Islet of Langerhans (tissue), 1 donor: ENCODE measurements around the gene TMC1.

ENCODE experiments used
- FAIRE-seq: peaks from one replicate; lab custom pipeline; 2011; peaks lifted over from hg19 to GRCh38; lab: Jason Lieb, UNC

The TMC1 gene

DNA sequence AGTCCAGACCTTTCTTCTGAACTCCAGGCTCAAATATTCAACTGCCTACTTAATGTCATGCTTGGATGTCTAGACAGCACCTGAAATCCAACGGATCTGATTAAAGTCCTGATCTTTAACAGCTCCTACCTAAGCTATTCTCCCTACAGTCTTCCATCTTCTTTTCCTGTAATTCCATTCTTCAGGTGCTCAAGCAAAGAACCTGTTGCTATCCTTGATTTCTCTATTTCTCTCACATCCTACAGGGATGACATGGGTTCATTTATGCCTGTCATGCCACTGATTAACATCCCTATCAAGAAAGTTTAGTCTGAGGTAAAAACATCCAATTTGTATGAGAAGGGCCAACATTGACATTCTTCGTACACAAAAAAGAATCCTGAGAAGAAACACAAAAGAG, 163.2 kb downstream of the TMC1 start:
- no peak for FAIRE-seq

DNA sequence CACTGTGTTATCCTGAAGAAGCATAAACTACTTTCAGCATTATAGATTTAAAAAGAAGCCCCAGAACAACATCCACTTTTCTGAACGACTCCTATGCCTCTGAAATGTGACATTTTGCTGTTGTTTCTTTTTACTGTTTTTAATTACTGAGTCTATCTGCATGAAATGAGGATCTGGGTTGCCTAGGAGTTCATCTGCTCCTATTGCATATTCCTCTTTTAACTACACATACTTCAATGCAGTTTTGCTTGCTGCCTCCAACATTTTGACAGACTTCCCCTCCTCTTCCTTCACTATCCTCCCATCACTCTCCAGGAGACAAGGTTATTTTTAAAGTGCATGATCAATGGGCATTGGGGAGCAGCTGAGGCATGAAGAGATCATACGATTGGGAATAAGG, 164.5 kb downstream of the TMC1 start:
- no peak for FAIRE-seq

DNA sequence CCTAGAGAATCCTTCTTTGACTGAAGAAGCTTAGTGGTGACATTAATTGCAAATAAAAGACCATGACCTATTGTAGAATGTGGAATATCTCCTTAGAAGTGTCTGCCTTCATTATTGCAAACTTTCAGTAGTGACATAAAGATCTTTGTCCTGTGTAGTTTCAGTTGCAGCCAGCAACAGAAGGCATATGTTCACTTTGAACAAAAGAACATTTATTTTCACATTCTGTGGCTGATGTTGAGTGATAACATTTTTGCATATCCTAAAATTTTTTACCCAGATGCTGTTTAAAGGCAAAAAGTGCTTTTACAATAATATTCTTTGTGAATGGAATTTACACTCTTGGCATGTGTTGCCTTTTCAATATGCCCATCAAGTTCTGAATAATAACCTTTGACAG, 165.9 kb downstream of the TMC1 start:
- FAIRE-seq: no peak

DNA sequence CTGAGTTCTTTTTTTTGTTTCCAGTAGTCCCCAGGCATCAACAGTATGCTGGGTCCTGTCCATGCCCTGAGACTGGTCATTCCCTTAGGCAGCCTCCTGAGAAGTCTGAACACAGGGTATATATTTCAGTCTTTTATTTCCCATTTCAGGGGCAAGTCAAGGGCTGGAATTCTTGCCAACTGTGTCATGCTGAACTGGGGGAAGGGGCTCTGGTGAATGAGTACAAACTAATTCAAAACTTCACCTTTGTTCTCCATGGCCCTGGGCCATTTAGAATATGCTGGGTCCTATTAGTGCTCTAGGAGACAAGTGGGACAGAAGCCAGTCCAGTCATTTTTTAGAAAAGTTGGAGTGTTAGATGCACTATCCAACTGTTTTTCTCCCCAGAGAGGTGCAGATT, 170.3 kb downstream of the TMC1 start:
- FAIRE-seq: no peak

DNA sequence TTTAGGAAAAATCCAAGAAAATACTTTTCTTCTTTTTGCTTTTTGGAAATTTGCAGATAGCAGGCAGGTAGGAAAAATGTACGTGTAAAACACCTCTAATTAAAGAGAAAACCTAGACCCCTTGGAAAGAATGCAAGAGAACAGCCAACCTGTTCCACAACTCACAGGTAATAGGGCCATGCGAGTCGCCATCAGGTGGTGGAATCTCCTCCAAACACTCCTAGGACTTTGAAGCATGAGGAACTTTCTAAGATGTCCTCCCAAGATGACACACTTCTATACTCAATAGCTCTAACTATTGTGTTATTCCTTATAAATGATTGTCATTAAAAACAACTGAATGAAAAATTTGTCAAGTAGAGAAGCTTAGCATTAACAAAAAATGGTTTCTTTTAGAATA, 174.0 kb downstream of the TMC1 start:
- no peak for FAIRE-seq

DNA sequence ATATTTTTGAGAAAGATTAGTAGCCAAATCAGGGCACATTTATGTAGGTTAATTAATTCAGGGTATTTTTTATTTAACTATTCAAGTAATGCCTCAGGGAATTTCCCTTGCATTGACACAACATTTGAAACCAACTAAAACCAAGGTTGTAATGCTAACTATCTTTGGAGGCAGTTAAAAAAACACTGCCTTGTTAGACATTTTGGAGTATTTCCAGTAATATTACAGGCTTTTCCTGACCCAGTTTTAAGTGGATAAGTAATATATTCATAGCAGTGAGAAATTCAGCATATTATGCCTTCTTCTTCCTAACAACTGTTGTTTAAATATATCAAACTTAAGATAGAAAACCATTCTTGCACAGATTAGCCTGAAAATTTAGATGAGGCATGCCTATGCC, 175.1 kb downstream of the TMC1 start:
- FAIRE-seq: no peak

DNA sequence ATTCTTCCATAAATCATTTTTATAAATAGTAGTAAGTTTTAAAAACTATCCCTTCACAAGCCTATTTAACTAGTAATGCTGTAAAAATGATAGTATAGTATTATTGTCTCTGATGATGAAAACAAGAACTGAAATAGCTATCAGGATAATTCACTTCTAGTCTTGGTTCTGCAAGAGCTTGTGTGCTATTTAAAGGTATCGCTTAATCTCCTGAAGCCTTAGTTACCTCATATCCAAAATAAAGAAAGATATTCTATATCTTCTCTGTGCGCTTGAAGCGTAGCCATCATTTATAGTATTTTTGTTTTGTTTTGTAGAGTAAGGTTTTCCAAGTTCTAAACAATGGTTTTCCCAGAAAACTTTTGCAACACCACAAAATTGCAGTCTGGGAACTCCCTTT, 180.1 kb downstream of the TMC1 start:
- no peak for FAIRE-seq

DNA sequence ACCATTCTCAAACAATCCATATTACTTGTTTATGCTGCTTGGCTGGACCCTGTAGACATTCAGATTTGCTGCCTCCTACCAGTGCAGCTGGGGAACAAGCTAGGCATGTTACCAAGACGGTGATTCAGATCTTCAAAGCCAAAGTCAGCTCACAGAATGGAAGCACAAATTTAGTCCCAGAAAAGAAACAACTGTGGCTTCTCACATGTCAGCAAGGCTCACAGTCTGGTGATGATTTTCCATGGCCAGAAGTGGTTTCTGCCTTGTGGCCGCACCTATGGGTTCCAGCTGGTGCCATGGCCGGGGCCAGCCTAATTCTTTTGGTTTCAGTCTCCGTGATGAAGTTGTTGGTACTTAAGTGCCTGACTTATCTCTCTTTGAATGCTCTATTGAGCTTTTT, 182.2 kb downstream of the TMC1 start:
- FAIRE-seq: no peak

DNA sequence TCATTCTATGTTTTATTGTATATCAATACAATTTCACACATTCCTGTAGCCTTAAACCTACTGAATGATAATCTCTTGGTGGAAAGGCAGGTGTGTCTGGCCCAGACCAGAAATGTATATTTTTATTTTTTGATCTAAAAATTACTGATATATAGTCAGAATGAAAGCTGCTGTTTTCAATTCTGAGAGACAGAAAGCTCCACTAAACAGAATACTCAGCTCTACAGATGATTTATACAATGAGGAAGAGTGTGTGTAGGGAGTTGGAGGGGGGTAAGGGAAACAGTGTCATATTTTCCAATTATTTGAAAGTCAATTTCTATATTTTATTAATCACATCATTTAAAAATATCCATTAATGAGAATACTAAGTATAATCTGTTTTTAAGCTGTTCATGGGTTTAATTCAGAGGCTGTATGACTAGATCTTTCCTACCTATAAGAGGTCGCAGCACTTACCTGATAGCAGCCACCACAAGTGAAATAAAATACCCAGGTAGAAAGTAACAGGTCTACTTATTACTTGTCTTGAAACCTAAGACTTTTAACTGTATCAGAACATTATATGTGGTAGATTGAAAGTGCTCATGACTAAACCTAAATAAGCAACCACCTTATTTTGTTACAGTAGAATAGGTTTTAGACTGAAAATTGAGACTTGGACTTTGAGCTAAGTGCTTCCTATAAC, 183.4 kb downstream of the TMC1 start:
- FAIRE-seq: no peak

DNA sequence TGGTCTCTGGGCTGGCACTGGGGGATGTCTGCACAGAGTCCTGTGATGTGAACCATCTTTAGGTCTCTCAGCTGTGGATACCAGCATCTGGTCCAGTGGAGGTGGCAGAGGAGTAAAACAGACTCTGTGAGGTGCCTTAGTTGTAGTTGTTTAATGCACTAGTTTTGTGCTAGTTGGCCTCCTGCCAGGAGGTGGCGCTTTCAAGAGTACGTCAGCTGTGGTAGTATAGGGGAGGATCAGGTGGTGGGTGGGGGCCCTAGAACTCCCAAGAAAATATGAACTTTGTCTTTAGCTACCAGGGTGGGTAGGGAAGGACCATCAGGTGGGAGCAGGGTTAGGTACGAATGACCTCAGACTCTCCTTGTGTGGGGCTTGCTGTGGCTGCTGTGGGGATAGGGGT, 197.1 kb downstream of the TMC1 start:
- FAIRE-seq: no peak

DNA sequence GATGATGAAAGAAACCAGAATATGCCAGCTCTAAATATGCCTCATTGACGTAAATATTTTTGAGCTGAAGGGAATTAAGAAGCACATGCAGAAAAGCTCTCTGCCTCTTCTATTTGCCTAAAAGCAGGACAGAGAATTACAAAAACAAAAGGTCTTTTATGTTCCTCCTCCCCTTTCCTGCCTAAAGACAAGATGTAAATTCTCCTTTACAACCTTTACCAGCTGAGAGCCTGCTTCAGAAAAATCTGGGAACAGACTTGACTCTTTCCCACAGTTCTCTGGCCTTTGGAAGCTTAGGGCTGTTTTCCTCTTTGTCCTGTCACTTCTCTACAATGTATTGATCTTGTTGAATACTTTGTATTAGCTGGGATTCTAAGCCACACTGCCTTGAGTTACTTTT, 199.7 kb downstream of the TMC1 start:
- FAIRE-seq: no peak

DNA sequence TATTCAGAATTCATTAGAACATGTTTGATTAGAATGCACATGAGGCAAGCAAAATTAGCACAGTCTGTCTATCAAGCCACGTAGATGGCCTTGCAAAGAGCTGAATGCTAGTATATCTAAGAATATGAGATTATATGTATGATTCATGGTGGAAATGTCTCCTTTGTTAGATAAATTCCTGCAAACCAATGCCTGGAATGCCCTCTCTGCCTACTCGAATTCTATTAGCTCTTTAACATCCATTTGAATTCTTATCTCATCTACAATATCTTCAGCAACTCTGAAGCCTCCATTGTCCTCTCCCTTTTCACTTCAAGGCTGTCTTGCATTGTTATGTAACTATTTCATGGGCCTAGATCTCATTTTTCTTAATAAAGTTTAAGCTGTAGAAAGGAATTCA, 205.5 kb downstream of the TMC1 start:
- no peak for FAIRE-seq

DNA sequence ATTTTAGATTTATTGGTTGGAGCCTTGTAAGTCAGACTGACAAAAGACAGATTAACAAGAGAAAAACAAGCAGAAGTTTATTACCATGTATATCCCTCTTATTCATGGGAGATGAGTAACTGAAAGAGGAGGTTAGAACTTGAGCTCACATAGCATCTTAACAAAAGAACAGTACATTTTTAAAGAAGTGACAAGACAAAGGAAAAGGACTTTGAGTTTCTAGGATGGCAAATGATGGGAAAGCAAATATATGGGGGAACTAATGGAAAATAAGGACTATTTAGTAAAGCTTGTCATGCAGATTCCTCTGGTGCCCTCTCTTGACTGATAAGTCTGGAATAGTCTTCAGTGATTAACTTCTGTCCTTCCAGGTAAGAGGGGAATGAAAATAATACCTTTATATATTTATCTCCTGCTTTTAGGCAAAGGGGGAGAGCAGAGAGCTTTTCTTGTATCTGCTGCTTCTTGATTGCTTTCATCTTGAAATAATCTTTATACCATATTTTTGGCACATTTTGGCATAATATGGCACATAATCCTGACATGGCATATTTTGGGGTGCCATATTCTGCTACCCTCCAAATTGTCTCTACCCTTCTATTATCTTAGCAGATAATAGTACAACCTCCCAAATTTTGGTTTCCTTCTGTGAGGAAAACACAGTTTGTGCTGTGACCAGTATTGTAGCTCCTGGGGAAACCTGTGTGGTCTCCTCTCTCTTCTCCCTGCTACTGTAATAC, 206.8 kb downstream of the TMC1 start:
- FAIRE-seq: no peak

DNA sequence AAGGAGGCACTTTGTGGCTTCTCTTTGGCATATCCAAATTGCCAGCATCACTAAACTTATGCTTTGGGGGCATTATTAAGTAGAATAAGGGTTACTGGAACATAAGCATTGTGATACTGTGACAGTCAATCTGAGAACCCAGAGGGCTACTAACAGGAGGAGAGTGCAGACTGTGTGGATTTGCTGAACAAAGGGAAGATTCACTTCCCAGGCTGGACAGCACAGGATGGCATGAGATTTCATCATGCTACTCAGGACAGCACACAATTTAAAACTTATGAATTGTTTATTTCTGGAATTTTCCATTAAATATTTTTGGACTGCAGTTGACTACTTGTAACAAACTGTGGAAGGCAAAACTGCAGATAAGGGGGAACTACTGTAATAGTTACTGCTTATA, 212.5 kb downstream of the TMC1 start:
- no peak for FAIRE-seq

DNA sequence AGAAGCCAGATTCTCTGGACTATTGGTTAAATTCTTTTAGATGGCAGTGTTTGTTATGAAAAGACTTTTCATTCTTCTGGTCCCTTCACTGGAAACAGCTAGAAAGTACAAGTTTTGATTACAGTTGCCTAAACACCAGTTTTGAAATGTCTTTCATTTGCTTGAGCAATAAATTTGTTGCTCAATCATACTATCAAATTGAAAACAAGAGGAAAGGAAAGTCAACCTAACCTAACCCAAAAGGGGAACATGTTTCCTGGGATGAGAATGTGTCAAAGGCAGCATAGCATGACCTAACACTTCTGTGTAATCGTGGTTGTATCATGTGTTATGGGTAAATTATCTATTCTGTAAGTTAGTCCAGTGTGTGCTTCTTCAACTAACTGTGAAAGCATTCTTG, 213.2 kb downstream of the TMC1 start:
- FAIRE-seq: no peak

DNA sequence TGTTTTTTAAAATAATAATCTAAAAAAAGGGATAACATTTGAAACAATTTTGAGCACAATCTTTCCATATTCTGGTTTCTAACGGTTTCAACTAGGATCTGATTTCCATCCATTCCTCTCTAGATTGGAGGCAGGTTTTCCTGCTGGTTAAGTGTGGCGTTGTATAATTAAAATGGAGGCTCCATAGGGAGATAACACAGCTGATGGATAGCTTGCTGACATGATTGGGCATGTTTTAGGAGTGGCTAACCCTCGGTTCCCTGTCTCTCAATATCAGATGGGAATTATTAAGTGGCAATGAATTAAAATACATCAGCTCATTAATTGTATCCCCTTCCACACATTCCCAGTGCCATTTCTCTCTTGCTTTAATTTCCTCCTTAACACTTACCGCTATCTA, 222.4 kb downstream of the TMC1 start:
- FAIRE-seq: no peak

DNA sequence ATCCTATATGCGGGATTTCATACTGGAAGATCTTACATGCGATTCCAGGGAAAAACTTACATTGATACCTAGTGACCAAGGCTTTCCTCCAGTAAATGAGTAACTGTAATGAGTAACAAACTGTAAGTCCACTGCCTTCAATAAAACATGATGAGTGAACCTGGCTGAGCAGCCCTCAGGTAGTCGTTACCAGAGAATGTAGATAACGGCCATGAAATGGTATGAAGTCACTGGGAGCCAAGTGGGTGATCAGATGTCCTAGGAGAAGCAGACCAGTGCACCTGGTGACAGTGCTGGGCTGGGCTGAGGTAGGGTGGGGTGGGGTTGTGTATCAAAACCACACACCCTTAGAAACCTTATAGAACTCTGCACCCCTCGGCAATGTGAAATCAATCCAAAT, 227.9 kb downstream of the TMC1 start:
- no peak for FAIRE-seq

DNA sequence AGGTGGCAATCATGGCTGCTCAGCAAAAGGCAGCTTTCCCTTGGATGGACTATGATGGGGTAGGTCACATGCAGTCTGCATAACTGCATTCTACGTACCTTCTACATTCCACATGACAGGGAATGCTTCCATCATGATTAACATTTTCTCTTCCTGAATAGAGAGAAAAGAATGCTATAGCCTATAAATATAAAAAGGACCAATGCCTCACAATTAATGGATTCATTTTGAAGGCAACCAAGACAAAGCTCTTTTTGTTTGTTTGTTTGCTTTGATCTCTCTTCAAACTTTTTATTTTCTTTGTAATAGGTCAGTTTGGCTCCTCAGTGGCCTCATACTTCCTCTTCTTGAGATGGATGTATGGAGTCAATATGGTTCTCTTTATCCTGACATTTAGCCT, 230.1 kb downstream of the TMC1 start:
- FAIRE-seq: no peak

DNA sequence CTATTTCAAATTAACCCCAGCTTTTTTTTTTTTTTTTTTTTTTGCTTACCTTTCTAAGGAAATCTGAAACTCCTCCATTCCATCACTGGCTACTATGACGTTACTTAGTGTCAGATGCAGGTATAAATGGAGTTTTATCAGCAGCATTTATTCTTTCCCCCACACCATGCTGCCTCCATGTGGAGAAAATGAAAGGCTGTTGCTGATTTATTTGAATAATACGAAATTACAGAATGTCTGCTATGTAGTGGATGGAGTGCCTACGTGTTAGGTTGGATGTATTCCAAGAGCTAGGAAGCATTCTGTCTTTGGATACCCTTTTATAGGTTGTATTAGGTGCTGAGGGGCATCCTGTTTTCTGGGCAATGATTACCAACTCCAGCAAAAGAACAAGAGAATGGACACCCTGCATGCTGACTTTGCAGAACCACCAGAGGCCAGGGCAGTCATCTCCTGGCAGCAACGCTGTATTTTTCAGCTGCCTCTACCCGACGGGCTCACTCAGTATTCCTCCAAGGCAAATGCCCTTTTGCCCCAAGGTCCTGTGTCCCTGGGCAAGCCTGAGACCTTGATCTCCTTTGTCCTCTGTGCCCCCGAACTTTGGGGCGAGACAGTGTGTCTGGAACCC, 232.0 kb downstream of the TMC1 start:
- FAIRE-seq: no peak

DNA sequence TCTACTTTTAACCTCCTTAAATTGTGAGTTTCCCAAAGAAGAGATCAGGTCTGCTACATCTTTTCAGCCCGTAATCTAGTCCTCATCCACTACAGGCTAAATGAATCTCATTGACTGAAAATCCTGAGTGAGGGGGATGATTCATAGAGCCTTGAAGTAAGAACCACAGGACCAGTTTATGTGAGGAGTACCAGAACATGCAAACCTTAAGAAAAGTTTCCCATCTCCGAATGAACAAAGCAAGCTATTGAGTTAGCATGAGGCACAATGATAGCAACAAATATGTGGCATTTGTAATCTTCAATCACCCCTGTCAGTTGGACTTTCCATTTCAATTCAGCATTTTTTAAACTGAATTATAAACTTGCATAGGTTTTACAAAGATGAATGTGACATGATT, 234.4 kb downstream of the TMC1 start:
- no peak for FAIRE-seq

DNA sequence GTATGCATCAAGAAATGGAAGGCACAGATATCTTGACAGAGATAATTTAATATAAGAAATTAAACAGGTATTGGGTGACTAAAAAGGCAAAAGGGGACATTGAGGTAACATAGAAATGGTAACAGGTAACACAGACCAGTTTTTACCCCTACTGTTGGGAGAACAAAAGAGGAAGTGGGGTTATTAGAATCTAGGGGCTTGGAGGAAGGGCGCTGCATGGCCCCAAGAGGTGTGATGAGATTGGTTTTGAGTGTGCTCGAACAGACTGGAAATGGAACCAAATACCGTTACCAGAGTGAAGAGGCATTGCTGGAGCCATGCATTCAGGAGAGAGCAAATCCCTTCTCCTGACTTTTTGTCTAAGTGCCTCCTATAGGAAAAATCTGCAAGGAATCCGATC, 237.5 kb downstream of the TMC1 start:
- no peak for FAIRE-seq

DNA sequence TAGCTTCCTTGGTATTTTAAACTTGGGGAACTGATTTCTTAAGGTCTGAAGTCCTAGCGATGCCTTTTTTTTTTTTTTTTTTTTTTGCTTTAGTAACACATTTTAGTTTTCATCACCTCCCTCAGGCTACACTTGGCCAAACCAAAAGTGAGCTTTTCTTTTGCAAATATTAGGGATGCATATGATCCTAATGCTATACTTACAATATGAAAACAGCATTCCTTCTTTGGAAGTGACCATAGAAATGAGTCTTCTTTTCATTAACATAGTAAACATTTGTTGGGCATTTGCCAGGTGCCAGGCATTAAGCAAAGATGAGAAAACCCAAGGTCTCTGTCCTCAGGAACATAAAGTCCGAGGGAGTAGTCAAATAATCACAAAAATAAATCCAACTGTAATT, 241.6 kb downstream of the TMC1 start:
- FAIRE-seq: no peak

DNA sequence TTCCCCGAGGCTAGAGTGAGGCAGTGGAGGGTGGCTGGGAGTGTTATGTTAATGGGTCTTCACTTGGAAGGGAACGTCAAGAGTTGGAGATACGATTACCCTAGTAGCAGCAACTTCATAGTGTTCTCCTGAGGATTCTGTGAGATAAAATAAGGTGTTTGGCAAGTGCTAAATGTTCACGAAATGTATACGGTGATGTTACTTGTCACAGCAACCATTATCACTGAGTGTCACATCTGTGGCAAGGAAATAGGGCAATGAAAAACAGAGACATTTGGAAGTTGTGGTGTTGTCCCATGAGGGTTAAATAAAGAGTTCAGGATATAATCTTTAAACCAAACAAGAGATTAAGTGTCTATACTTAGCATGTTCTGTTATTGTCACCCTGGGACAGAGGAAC, 248.1 kb downstream of the TMC1 start:
- FAIRE-seq: no peak

DNA sequence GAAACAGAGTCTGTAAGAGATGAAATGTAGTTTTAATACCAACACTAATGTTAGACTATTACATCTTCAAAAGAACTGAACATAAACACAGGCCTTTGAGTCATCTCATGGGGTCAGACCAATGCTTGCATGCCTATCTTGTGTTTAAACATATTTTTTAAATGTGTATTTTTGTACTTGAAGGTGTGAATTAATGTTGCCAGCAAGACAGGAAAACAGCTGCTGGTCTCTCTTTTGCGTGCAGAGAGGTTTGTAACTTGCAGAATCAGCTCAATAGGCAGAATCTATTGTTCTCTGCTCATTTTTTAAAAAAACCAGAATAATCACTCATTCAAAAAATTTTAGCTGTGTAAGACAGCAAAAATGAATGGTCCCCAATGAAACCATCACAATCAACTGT, 251.3 kb downstream of the TMC1 start:
- no peak for FAIRE-seq
